Measurements from ENCODE around the gene FAM50B.

GRCh38 chr6:3830806-3831205 is 18.4 kb upstream of the FAM50B start:
- TF ChIP-seq JUND (IDR thresholded peaks at IDR 0.05): no peak
- TF ChIP-seq TAF1 (conservative IDR thresholded peaks at IDR 0.05): no peak
- TF ChIP-seq CTCF (IDR thresholded peaks at IDR 0.05; ENCODE audit: low read depth, low read length, missing input control): no peak
- TF ChIP-seq NR2F2 (IDR thresholded peaks at IDR 0.05): no peak
- no peak for TF ChIP-seq RAD21 (IDR thresholded peaks at IDR 0.05)
- no peak for TF ChIP-seq EGR1 (IDR thresholded peaks at IDR 0.05; ENCODE audit: low read depth in 2 of 2)
- TF ChIP-seq, protein P1, sequence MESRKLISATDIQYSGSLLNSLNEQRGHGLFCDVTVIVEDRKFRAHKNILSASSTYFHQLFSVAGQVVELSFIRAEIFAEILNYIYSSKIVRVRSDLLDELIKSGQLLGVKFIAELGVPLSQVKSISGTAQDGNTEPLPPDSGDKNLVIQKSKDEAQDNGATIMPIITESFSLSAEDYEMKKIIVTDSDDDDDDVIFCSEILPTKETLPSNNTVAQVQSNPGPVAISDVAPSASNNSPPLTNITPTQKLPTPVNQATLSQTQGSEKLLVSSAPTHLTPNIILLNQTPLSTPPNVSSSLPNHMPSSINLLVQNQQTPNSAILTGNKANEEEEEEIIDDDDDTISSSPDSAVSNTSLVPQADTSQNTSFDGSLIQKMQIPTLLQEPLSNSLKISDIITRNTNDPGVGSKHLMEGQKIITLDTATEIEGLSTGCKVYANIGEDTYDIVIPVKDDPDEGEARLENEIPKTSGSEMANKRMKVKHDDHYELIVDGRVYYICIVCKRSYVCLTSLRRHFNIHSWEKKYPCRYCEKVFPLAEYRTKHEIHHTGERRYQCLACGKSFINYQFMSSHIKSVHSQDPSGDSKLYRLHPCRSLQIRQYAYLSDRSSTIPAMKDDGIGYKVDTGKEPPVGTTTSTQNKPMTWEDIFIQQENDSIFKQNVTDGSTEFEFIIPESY (IDR thresholded peaks at IDR 0.05): no peak
